ENCODE results near the gene MAP2K7.
"Not testable (repeated sequence)": the region's sequence is repeated elsewhere in the genome, so short reads cannot be mapped to it uniquely, and the experiment has no call there.

Gene MAP2K7

GRCh38 chr19:7903244-7904073 is at the start of gene MAP2K7:
Gene MAP2K7 (plus strand): TSS chr19:7903877. CDS start chr19:7903945, 68 bp downstream.
- DNase-seq (ENCODE audit: low read depth), result peak; percentile 100

GRCh38 chr19:7855426-7856108 is 48.1 kb upstream of the MAP2K7 start:
- no peak for DNase-seq (ENCODE audit: low read depth)

- DNase-seq (ENCODE audit: low read depth), result no peak
Observed at GRCh38 chr19:7856109-7856591, 47.5 kb upstream of the MAP2K7 start.

GRCh38 chr19:7856679-7857663 is 46.7 kb upstream of the MAP2K7 start:
- no peak for DNase-seq (ENCODE audit: low read depth)

- DNase-seq (ENCODE audit: low read depth), result no peak
Observed at GRCh38 chr19:7857727-7858108, 46.0 kb upstream of the MAP2K7 start.

GRCh38 chr19:7858109-7858770 is 45.4 kb upstream of the MAP2K7 start:
- DNase-seq (ENCODE audit: low read depth), result no peak

- not testable (repeated sequence) for DNase-seq (ENCODE audit: low read depth)
Observed at GRCh38 chr19:7859087-7859486, 44.6 kb upstream of the MAP2K7 start.

- DNase-seq (ENCODE audit: low read depth), result no peak
Observed at GRCh38 chr19:7859831-7860713, 43.6 kb upstream of the MAP2K7 start.

GRCh38 chr19:7860714-7861618 is 42.7 kb upstream of the MAP2K7 start:
- no peak for DNase-seq (ENCODE audit: low read depth)

GRCh38 chr19:7861619-7862412 is 41.9 kb upstream of the MAP2K7 start:
- DNase-seq (ENCODE audit: low read depth), result no peak

- peak; percentile 62 for DNase-seq (ENCODE audit: low read depth)
Observed at GRCh38 chr19:7862413-7862951, 41.2 kb upstream of the MAP2K7 start.

- no peak for DNase-seq (ENCODE audit: low read depth)
Observed at GRCh38 chr19:7863157-7863970, 40.3 kb upstream of the MAP2K7 start.

- no peak for DNase-seq (ENCODE audit: low read depth)
Observed at GRCh38 chr19:7863971-7864689, 39.5 kb upstream of the MAP2K7 start.

GRCh38 chr19:7864690-7865074 is 39.0 kb upstream of the MAP2K7 start:
- no peak for DNase-seq (ENCODE audit: low read depth)

GRCh38 chr19:7865262-7865911 is 38.3 kb upstream of the MAP2K7 start:
- DNase-seq (ENCODE audit: low read depth), result no peak

GRCh38 chr19:7866399-7867091 is 37.1 kb upstream of the MAP2K7 start:
- DNase-seq (ENCODE audit: low read depth), result no peak
